GDM1 (cell line): Measurements from ENCODE around the gene GALP.
A peak's percentile ranks its signal among the peaks of the same experiment; 100 is the strongest.
"Not testable (repeated sequence)": the region's sequence is repeated elsewhere in the genome, so short reads cannot be mapped to it uniquely, and the experiment has no call there.

Experiments
- DNase-seq: peaks from one replicate; lab custom pipeline; 2025; lab: John Stamatoyannopoulos, UW

Gene GALP

GRCh38 chr19:56148096-56148495 is 27.7 kb upstream of the GALP start:
- no peak for DNase-seq

- DNase-seq: not testable (repeated sequence)
These were observed 26.7 kb upstream of the GALP start for GRCh38 chr19:56148955-56149655.

GRCh38 chr19:56149656-56150038 is 26.2 kb upstream of the GALP start:
- DNase-seq: no peak

GRCh38 chr19:56150358-56150757 is 25.4 kb upstream of the GALP start:
- DNase-seq: no peak

GRCh38 chr19:56152644-56153043 is 23.2 kb upstream of the GALP start:
- no peak for DNase-seq

GRCh38 chr19:56153507-56153906 is 22.3 kb upstream of the GALP start:
- DNase-seq: no peak

GRCh38 chr19:56155124-56155687 is 20.6 kb upstream of the GALP start:
- DNase-seq: no peak

GRCh38 chr19:56156768-56157167 is 19.0 kb upstream of the GALP start:
- DNase-seq: no peak

GRCh38 chr19:56158170-56158757 is 17.5 kb upstream of the GALP start:
- no peak for DNase-seq

GRCh38 chr19:56159009-56159559 is 16.7 kb upstream of the GALP start:
- DNase-seq: no peak

- DNase-seq: no peak
These were observed 16.1 kb upstream of the GALP start for GRCh38 chr19:56159622-56160271.

GRCh38 chr19:56161534-56161933 is 14.3 kb upstream of the GALP start:
- DNase-seq: no peak

GRCh38 chr19:56162258-56162657 is 13.6 kb upstream of the GALP start:
- DNase-seq: no peak

- no peak for DNase-seq
These were observed 12.7 kb upstream of the GALP start for GRCh38 chr19:56163097-56163496.

GRCh38 chr19:56167064-56167578 is 8.7 kb upstream of the GALP start:
- DNase-seq: no peak

- no peak for DNase-seq
These were observed 5.5 kb upstream of the GALP start for GRCh38 chr19:56170261-56170660.

GRCh38 chr19:56174086-56174485 is 1.7 kb upstream of the GALP start:
- no peak for DNase-seq

GRCh38 chr19:56174550-56174949 is 1.3 kb upstream of the GALP start:
- DNase-seq: no peak

- DNase-seq: not testable (repeated sequence)
These were observed 502 bp downstream of the GALP start for GRCh38 chr19:56176310-56176709.

GRCh38 chr19:56176881-56177280 is 1.1 kb downstream of the GALP start:
- DNase-seq: no peak

GRCh38 chr19:56177564-56178243 is 1.9 kb downstream of the GALP start:
- no peak for DNase-seq

- peak; percentile 3 for DNase-seq
These were observed 14.0 kb downstream of the GALP start for GRCh38 chr19:56189785-56190184.
